GF-D8 (cell line): ENCODE data around the gene RBM47.
"Not testable (repeated sequence)": the region's sequence is repeated elsewhere in the genome, so short reads cannot be mapped to it uniquely, and the experiment has no call there.

Experiments
- DNase-seq: peaks from one replicate; lab custom pipeline; 2025; lab: John Stamatoyannopoulos, UW

RBM47 gene

GRCh38 chr4:40629401-40630334 is at the start of gene RBM47:
RBM47 (minus strand) TSS chr4:40629864; CDS start chr4:40438893, 190,971 bp downstream.
- no peak for DNase-seq

DNA sequence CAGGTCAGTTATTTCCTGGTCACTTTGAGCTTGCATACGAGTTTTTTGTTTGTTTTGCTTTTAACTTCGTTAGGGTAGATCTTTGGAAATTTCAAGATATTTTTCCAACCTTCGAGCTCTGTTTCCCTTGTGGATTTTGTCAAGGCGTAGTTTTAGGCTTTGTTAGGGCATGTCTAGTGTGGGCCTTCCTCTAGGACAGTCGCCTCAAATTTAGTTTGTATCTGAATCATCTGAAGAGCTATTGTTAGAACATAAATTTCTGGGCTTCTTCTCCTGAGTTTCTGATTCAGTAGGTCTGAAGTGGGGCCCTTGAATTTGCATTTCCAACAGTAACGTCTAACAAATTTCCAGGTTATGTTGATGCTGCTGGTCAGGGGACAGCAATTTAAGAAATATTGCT is 48.8 kb upstream of the RBM47 start:
- DNase-seq: no peak

DNA sequence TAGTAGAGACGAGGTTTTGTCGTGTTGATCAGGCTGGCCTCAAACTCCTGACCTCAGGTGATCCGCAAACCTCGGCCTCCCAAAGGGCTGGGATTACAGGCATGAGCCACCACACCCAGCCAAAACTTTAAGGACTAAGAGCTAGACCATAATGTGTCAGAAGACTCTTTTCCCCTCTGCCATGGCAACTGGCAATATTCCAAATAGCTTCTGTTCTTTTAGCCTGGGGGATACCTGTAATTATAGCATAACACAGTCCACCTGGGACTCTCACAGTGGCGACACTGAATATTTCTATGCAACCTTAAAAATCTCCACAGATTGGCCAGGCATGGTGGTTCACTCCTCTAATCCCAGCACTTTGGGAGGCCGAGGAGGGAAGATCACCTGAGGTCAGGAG is 45.5 kb upstream of the RBM47 start:
- no peak for DNase-seq

GRCh38 chr4:40672528-40673522 is 43.2 kb upstream of the RBM47 start:
- DNase-seq: peak; percentile 52

GRCh38 chr4:40669504-40669903 is 39.8 kb upstream of the RBM47 start:
- no peak for DNase-seq

DNA sequence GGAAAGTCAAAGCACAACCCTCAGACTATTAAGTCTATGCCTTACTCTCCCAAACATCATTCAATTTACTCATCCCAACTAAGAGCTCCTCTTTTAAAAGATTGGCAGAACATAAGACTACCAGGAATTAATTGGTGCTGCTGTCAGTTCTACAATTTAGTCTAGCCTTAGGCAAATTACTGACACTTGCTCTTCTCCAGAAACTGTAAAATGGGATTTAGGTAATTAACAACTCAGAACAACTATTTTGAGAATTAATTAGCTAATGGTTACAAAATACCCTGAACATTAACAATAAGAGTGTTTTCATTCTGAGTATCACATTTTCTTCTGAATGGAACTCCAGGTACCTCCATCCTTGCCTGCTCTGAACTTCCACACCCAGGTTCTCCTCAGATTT is 36.2 kb upstream of the RBM47 start:
- DNase-seq: no peak

- DNase-seq: no peak
Measured at GRCh38 chr4:40662962-40663604, 33.4 kb upstream of the RBM47 start.

DNA sequence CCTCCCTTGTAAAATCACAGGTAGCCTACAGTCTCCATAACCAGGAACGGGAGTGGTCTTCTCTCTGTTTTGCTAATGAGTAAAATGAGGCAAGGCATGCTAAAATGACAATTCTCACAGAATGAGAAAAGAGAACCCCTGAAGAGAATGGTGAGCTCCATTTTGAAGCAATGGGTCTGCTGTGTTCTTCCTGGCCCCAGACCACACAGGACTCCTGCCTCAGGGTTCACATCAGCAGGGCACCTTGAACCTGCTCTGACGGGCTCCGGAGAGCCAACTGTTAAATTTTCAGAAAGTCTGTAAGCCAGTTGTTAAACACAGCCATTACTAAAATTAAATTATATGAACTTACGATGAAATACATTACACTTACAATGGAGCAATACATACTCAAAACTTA is 32.1 kb upstream of the RBM47 start:
- DNase-seq: no peak

- DNase-seq: no peak
Measured at GRCh38 chr4:40656201-40656863, 26.7 kb upstream of the RBM47 start.

- DNase-seq: no peak
Measured at GRCh38 chr4:40651280-40651679, 21.6 kb upstream of the RBM47 start.

DNA sequence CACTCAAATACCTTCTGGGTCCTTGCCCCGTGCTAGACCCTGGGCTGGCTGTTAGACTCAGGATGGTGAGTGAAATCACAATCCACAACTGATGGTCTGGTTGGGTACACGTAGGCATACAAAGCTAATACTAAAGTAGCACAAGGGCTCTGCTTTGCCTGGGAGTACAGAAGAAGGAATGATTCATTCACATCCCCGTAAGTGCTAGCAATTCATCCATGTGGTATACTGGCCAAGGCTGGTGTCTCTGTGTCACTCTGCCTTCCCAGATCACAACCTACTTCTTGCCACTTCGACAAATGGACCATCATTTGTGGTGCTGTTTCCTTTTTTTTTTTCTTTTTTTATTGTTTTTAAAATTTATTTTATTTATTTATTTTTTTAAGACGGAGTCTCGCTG is 19.7 kb upstream of the RBM47 start:
- no peak for DNase-seq

DNA sequence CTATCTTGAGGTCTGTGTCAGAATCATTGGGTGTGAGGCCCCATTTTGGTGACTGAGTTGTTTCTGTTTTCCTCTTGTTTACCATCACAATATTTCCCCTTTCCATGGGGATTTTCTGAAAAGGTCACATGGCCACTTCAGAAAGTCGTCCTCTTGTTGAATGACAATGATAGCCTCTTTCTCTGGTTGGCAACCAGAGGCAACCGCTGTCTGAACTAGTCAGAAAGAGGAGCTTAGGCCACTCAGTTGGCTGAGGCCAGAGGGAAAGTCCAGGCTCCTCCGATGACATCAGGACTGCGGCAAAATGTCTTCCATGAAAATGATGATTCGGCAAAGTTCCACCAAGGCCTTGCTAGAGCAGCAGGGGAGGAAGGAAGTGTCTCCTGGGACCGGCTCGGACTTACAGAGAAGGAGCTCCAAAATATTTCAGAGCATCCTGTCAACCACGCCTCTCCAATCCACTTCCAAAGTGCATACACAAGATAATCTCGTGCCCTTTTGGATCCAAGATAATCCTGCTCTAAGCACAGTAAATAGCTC is 19.1 kb upstream of the RBM47 start:
- DNase-seq: no peak

DNA sequence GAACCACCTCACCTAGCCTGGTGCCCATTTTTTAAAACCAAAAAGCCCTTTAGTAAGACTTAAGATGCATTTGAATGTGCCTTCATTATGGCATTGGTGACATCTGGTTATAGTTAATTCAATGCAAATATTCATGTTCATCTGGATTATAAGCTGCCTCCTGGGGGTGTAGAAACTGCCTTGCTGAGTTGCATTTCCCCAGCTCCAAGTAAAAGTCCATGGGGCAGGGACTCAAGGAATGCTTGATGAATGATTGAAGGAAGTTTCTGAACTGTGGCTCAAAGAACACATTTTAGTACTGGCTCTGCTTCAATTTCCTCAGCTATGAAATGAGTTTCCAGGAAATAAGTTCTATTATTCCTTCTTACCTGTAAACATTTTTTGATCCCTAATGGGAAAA is 18.5 kb upstream of the RBM47 start:
- no peak for DNase-seq

DNA sequence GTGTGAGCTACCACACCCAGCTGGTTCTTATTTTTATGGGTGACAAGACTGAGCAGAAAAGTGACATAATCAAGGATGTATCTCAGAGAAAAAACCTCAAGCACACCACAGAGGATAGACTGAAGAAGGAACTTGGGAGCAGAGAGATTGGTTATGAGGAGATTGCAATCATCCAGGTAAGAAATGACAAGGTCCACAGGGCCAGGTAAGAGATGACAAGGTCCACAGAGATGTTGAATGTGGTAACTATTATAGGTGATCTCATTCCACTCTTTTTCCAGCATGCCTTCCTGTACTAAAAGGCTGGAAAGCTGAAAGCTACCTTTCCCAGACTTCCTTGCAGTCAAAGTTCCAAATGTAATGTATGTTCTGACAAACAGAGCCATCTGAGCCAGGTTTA is 15.9 kb upstream of the RBM47 start:
- no peak for DNase-seq

- DNase-seq: no peak
Measured at GRCh38 chr4:40632080-40632479, 2.4 kb upstream of the RBM47 start.

DNA sequence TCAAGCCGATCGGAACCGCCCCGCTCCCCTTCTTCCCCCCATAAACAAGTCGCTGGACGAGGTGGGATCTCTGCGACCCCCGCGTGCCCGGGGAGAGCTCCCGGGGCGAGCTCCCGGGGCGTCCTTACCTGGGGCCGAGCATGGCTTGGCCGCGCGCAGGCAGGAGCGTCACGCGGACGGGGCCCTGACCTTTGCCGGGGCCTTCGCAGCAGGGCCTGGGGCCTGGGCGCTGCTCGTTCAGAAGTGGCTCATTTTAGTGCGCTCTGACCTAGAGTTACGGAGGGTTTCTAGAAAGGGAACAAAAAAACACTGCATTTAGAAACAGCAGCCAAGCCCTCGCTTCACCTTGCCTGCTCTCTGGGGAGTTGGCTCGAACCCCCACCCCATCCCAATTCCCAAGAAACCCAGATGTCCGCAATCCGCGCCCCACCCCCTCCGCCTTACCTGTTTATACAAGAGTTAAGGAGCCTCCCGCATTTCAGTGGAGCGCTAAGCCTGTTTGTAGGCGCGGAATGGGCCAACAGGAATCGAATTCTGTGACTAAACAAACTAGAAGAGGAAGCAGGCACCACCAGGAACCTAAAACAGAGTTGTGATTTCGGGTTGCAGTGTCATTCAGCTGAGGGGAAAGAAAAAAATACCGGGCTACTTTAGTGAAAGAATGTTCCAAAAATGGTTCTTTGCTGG is 814 bp upstream of the RBM47 start:
- DNase-seq: no peak

GRCh38 chr4:40628888-40629287 is 776 bp downstream of the RBM47 start:
- no peak for DNase-seq

DNA sequence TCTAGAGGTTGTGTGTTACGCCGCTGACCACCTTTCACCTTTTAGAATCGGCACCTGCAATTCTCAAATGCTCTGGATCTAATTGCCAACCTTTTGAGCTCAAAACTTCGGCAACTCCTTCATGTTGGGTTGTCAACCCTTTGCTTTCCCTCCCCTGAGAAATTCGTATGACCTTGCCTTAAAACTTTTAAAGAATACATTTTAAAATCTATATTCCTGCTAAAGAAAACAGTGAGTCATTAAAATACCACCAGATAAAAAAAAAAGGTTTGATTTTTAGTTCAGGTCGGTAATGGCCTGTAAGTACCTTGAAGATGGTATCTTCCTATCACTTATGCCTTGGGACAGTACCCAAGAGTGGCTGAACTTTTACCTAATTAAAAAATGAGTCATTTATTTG is 1.3 kb downstream of the RBM47 start:
- not testable (repeated sequence) for DNase-seq

DNA sequence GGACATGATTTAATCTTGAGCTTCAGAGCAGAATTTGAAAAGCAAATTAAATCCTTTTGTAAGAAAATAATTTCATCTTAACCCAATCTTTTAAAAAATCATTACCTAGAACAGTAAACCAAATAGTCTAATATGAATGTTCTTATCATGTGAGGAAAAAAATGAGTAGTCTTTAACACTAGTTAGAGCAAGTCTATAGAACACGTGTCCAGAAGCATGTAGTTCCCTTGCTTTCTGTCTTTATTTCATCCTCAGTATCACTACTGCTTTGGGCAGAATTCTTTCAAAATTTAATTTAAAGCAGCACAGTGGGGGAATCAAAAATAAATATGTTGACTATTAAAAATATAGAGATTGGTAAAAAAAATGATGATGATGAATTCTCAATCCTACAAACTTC is 2.1 kb downstream of the RBM47 start:
- no peak for DNase-seq

- DNase-seq: no peak
Measured at GRCh38 chr4:40626183-40626990, 3.3 kb downstream of the RBM47 start.
